MG63 (cell line): ENCODE measurements around the gene PEX26. TPM values are rescaled to one million over a fixed set of nuclear protein-coding genes. Genes with fewer than 3 reads are reported as not detected.
A peak's percentile ranks its signal among the peaks of the same experiment; 100 is the strongest.
"Not testable (repeated sequence)": the region's sequence is repeated elsewhere in the genome, so short reads cannot be mapped to it uniquely, and the experiment has no call there.

ENCODE experiments used
- DNase-seq: peaks from one replicate; pipeline ENCODE4 v3.0.0-alpha.2; 2020
- H3K27me3 ChIP-seq: fragments of 250-450 bp; sonication (Bioruptor Pico); 2 replicates; pipeline ENCODE4 v1.5.1; 2020; ENCODE audit warnings: mild to moderate bottlenecking, moderate library complexity
- H3K36me3 ChIP-seq: fragments of 250-450 bp; sonication (Bioruptor Pico); 2 replicates; pipeline ENCODE4 v1.5.1; 2020; ENCODE audit warnings: mild to moderate bottlenecking, moderate library complexity
- H3K4me3 ChIP-seq: fragments of 250-450 bp; sonication (Bioruptor Pico); 2 replicates; pipeline ENCODE4 v1.5.1; 2020; ENCODE audit warnings: mild to moderate bottlenecking, moderate library complexity
- H3K9me3 ChIP-seq: fragments of 250-450 bp; sonication (Bioruptor Pico); 2 replicates; pipeline ENCODE4 v1.5.1; 2020; ENCODE audit warnings: mild to moderate bottlenecking, moderate library complexity
- total RNA-seq: library from RNA; depleted of rRNA; stranded (reverse); fragments of >200 nt; shearing (Covaris generic); gene quantifications from 2 replicates; pipeline ENCODE4 v1.2.3, GENCODE V29; 2014; ENCODE audit warnings: low replicate concordance

Gene PEX26
- total RNA-seq, 1 experiment from 2014 or later: 10.5 TPM

- H3K36me3 ChIP-seq, H3K9me3 ChIP-seq, H3K4me3 ChIP-seq, H3K27me3 ChIP-seq, DNase-seq: not testable (repeated sequence)
Observed at GRCh38 chr22:18051113-18051512, 26.7 kb upstream of the PEX26 start.

- H3K36me3 ChIP-seq, DNase-seq, H3K9me3 ChIP-seq, H3K27me3 ChIP-seq, H3K4me3 ChIP-seq: not testable (repeated sequence)
Observed at GRCh38 chr22:18053216-18053946, 24.4 kb upstream of the PEX26 start.

- DNase-seq: no peak
- H3K9me3 ChIP-seq: no peaks in the 10 kb centered on the region
- no peak overlapping the region for H3K4me3 ChIP-seq
- no peaks in the 10 kb centered on the region for H3K36me3 ChIP-seq
- no peaks in the 10 kb centered on the region for H3K27me3 ChIP-seq
Observed at GRCh38 chr22:18055619-18056160, 22.1 kb upstream of the PEX26 start.

GRCh38 chr22:18056161-18056666 lies 21.6 kb upstream of the PEX26 start:
- no peaks in the 10 kb centered on the region for H3K36me3 ChIP-seq
- no peaks in the 10 kb centered on the region for H3K27me3 ChIP-seq
- no peaks in the 10 kb centered on the region for H3K9me3 ChIP-seq
- no peak overlapping the region for H3K4me3 ChIP-seq
- DNase-seq: peak; percentile 83

- Histone ChIP-seq H3K4me3 (no peak overlapping the region), H3K9me3 (no peaks in the 10 kb centered on the region), H3K36me3 (no peaks in the 10 kb centered on the region), H3K27me3 (no peaks in the 10 kb centered on the region)
- DNase-seq: no peak
Observed at GRCh38 chr22:18056807-18057474, 20.8 kb upstream of the PEX26 start.

- H3K9me3 ChIP-seq: no peaks in the 10 kb centered on the region
- no peak overlapping the region for H3K4me3 ChIP-seq
- H3K27me3 ChIP-seq: no peaks in the 10 kb centered on the region
- DNase-seq: peak; percentile 86
- no peaks in the 10 kb centered on the region for H3K36me3 ChIP-seq
Observed at GRCh38 chr22:18057568-18058209, 20.1 kb upstream of the PEX26 start.

- no peak overlapping the region for H3K4me3 ChIP-seq
- no peaks in the 10 kb centered on the region for H3K9me3 ChIP-seq
- no peaks in the 10 kb centered on the region for H3K27me3 ChIP-seq
- DNase-seq: no peak
- H3K36me3 ChIP-seq: no peaks in the 10 kb centered on the region
Observed at GRCh38 chr22:18058371-18059093, 19.3 kb upstream of the PEX26 start.

GRCh38 chr22:18059094-18059417 lies 18.7 kb upstream of the PEX26 start:
- Histone ChIP-seq H3K27me3 (no peaks in the 10 kb centered on the region), H3K4me3 (no peak overlapping the region), H3K9me3 (no peaks in the 10 kb centered on the region), H3K36me3 (no peaks in the 10 kb centered on the region)
- DNase-seq: no peak

GRCh38 chr22:18059473-18059872 lies 18.3 kb upstream of the PEX26 start:
- no peak for DNase-seq
- Histone ChIP-seq H3K4me3 (no peak overlapping the region), H3K9me3 (no peaks in the 10 kb centered on the region), H3K36me3 (no peaks in the 10 kb centered on the region), H3K27me3 (no peaks in the 10 kb centered on the region)

GRCh38 chr22:18059991-18060390 lies 17.8 kb upstream of the PEX26 start:
- no peaks in the 10 kb centered on the region for H3K9me3 ChIP-seq
- no peak overlapping the region for H3K4me3 ChIP-seq
- DNase-seq: no peak
- no peaks in the 10 kb centered on the region for H3K27me3 ChIP-seq
- no peaks in the 10 kb centered on the region for H3K36me3 ChIP-seq

- no peak overlapping the region for H3K4me3 ChIP-seq
- H3K27me3 ChIP-seq: no peaks in the 10 kb centered on the region
- H3K9me3 ChIP-seq: no peaks in the 10 kb centered on the region
- H3K36me3 ChIP-seq: no peaks in the 10 kb centered on the region
- peak; percentile 49 for DNase-seq
Observed at GRCh38 chr22:18060646-18061620, 16.9 kb upstream of the PEX26 start.

GRCh38 chr22:18062421-18062820 lies 15.4 kb upstream of the PEX26 start:
- Histone ChIP-seq H3K4me3 (no peak overlapping the region), H3K36me3 (no peaks in the 10 kb centered on the region), H3K9me3 (no peaks in the 10 kb centered on the region), H3K27me3 (no peaks in the 10 kb centered on the region)
- DNase-seq: no peak

- Histone ChIP-seq H3K9me3 (no peaks in the 10 kb centered on the region), H3K4me3 (no peak overlapping the region), H3K27me3 (no peaks in the 10 kb centered on the region), H3K36me3 (no peaks in the 10 kb centered on the region)
- no peak for DNase-seq
Observed at GRCh38 chr22:18063306-18063705, 14.5 kb upstream of the PEX26 start.

GRCh38 chr22:18063715-18064114 lies 14.1 kb upstream of the PEX26 start:
- not testable (repeated sequence) for H3K36me3 ChIP-seq, H3K9me3 ChIP-seq, H3K27me3 ChIP-seq, H3K4me3 ChIP-seq, DNase-seq

- H3K27me3 ChIP-seq: no peaks in the 10 kb centered on the region
- H3K9me3 ChIP-seq: no peaks in the 10 kb centered on the region
- no peak for DNase-seq
- H3K36me3 ChIP-seq: no peaks in the 10 kb centered on the region
- H3K4me3 ChIP-seq: no peak overlapping the region
Observed at GRCh38 chr22:18064636-18065035, 13.2 kb upstream of the PEX26 start.

- DNase-seq: no peak
- H3K27me3 ChIP-seq: no peaks in the 10 kb centered on the region
- no peaks in the 10 kb centered on the region for H3K9me3 ChIP-seq
- no peak overlapping the region for H3K4me3 ChIP-seq
- no peaks in the 10 kb centered on the region for H3K36me3 ChIP-seq
Observed at GRCh38 chr22:18065256-18065655, 12.5 kb upstream of the PEX26 start.
